Vagina (tissue), 2 donors: ENCODE data around the gene ERMAP. TPM values are rescaled to one million over a fixed set of nuclear protein-coding genes. Genes with fewer than 3 reads are reported as not detected.

ENCODE experiments used
- DNase-seq, 2 donors: peaks; one replicate each; pipeline ENCODE4 v3.0.0-alpha.2; 2017; ENCODE audit errors: extremely low spot score in 2 of 2
- H3K27ac ChIP-seq: fragments of 200-600 bp; sonication (generic); one replicate; pipeline ENCODE4 v1.5.1; 2019
- H3K27me3 ChIP-seq: fragments of 200-600 bp; sonication (generic); one replicate; pipeline ENCODE4 v1.5.1; 2019
- H3K36me3 ChIP-seq, 2 donors: fragments of 200-600 bp; sonication (generic); one replicate each; pipeline ENCODE4 v1.5.1; 2017 to 2019
- H3K4me1 ChIP-seq: fragments of 200-600 bp; sonication (generic); one replicate; pipeline ENCODE4 v1.5.1; 2019
- H3K4me3 ChIP-seq, 2 donors: fragments of 200-600 bp; sonication (generic); 1 replicate in 1 of 2; 2 replicates in 1 of 2; pipeline ENCODE4 v1.5.1; 2016 to 2019
- H3K9me3 ChIP-seq: fragments of 200-600 bp; sonication (generic); one replicate; pipeline ENCODE4 v1.5.1; 2019
- CTCF ChIP-seq, 3 experiments: fragments of 450-650 bp in 2 of 3; fragments of 200-600 bp in 1 of 3; sonication (generic) in 1 of 3; IDR thresholded peaks; one replicate each; pipeline ENCODE4 v1.5.1; 2017 to 2019; ENCODE audit warnings: antibody characterized with exemption in 3 of 3, mild to moderate bottlenecking in 2 of 3, moderate library complexity in 2 of 3
- POLR2A ChIP-seq, 2 donors: fragments of 450-650 bp; IDR thresholded peaks; one replicate each; pipeline ENCODE4 v1.6.1; 2017; ENCODE audit warnings: antibody characterized with exemption in 2 of 2, mild to moderate bottlenecking in 2 of 2, moderate library complexity in 2 of 2
- POLR2AphosphoS5 ChIP-seq, 2 donors: sonication (generic); formaldehyde crosslinking; IDR thresholded peaks; one replicate each; pipeline ENCODE4 v1.9.0; 2017; ENCODE audit warnings: antibody characterized with exemption in 2 of 2, mild to moderate bottlenecking in 2 of 2, low read depth in 1 of 2; ENCODE audit not compliant: insufficient read depth in 1 of 2
- intact Hi-C: fragments of 100-400 bp; cut with DNase I; formaldehyde crosslinking; loops from one replicate; pipeline ENCODE4 v1.15.1; 2023
- total RNA-seq: library from RNA; depleted of rRNA; stranded (reverse); fragments of >200 nt; gene quantifications from one replicate; pipeline ENCODE4 v1.2.3, GENCODE V29; 2016

Gene ERMAP
- total RNA-seq, 1 donor from 2014 or later = 9.3 TPM

GRCh38 chr1:42846257-42847110 is 29.6 kb downstream of the ERMAP start, which contains the start of gene ZNF691:
TSS of gene ZNF691 (plus strand) at chr1:42846613. CDS start at chr1:42849659, 3,046 bp downstream.
- DNase-seq = peak in 1 of 2 donors; percentile 99
- Histone ChIP-seq H3K36me3 (peaks cover 0 to 17% of the 10 kb centered on the region in 2 donors), H3K27me3 (no peaks in the 10 kb centered on the region), H3K27ac (peak within 1 kb of the TSS; percentile 90), H3K9me3 (no peaks in the 10 kb centered on the region), H3K4me1 (peaks cover 25% of the 10 kb centered on the region), H3K4me3 (peak within 1 kb of the TSS; percentile 79 to 98)
- peak in 1 of 3 experiments; percentile 8 for TF ChIP-seq CTCF (IDR thresholded peaks at IDR 0.05)
- TF ChIP-seq POLR2A (IDR thresholded peaks at IDR 0.05) = peak in 1 of 2 donors; percentile 23
- TF ChIP-seq POLR2AphosphoS5 (IDR thresholded peaks at IDR 0.05; ENCODE audit: insufficient read depth in 1 of 2, low read depth in 1 of 2) = peak; percentile 95 to 98
- intact Hi-C loops = no loop called here

GRCh38 chr1:42847111-42847595 is 30.2 kb downstream of the ERMAP start:
- intact Hi-C loops = no loop called here
- Histone ChIP-seq H3K4me1 (peaks cover 25% of the 10 kb centered on the region), H3K9me3 (no peaks in the 10 kb centered on the region), H3K36me3 (peaks cover 0 to 24% of the 10 kb centered on the region in 2 donors), H3K27me3 (no peaks in the 10 kb centered on the region), H3K27ac (peak overlapping the region; percentile 90), H3K4me3 (peak overlapping the region; percentile 79 to 98)
- TF ChIP-seq POLR2A (IDR thresholded peaks at IDR 0.05) = no peak
- no peak for TF ChIP-seq POLR2AphosphoS5 (IDR thresholded peaks at IDR 0.05; ENCODE audit: insufficient read depth in 1 of 2, low read depth in 1 of 2)
- TF ChIP-seq CTCF (IDR thresholded peaks at IDR 0.05) = no peak
- no peak for DNase-seq

GRCh38 chr1:42847721-42848460 is 31.0 kb downstream of the ERMAP start:
- Histone ChIP-seq H3K4me3 (no peak overlapping the region), H3K4me1 (peaks cover 32% of the 10 kb centered on the region), H3K36me3 (peaks cover 0 to 28% of the 10 kb centered on the region in 2 donors), H3K9me3 (no peaks in the 10 kb centered on the region), H3K27ac (no peak overlapping the region), H3K27me3 (no peaks in the 10 kb centered on the region)
- intact Hi-C loops = no loop called here
- TF ChIP-seq POLR2AphosphoS5 (IDR thresholded peaks at IDR 0.05; ENCODE audit: insufficient read depth in 1 of 2, low read depth in 1 of 2) (no peak), CTCF (IDR thresholded peaks at IDR 0.05) (no peak), POLR2A (IDR thresholded peaks at IDR 0.05) (no peak)
- DNase-seq = no peak

GRCh38 chr1:42848823-42849537 is 32.1 kb downstream of the ERMAP start:
- Histone ChIP-seq H3K4me1 (peaks cover 40% of the 10 kb centered on the region), H3K9me3 (no peaks in the 10 kb centered on the region), H3K27me3 (no peaks in the 10 kb centered on the region), H3K27ac (no peak overlapping the region), H3K36me3 (peaks cover 0 to 28% of the 10 kb centered on the region in 2 donors), H3K4me3 (no peak overlapping the region)
- DNase-seq = no peak
- TF ChIP-seq POLR2AphosphoS5 (IDR thresholded peaks at IDR 0.05; ENCODE audit: insufficient read depth in 1 of 2, low read depth in 1 of 2) = no peak
- TF ChIP-seq POLR2A (IDR thresholded peaks at IDR 0.05) = no peak
- TF ChIP-seq CTCF (IDR thresholded peaks at IDR 0.05) = no peak
- intact Hi-C loops = no loop called here
